GM18517 (cell line): Measurements from ENCODE around the gene WFDC8.
"Not testable (repeated sequence)": the region's sequence is repeated elsewhere in the genome, so short reads cannot be mapped to it uniquely, and the experiment has no call there.

Experiments used
- ATAC-seq: cut with Tn5 transposase; IDR thresholded peaks from one replicate; pipeline ENCODE4 v1.9.1; 2021; ENCODE audit warnings: mild to moderate bottlenecking, moderate library complexity; ENCODE audit not compliant: unreplicated experiment

WFDC8 gene

DNA sequence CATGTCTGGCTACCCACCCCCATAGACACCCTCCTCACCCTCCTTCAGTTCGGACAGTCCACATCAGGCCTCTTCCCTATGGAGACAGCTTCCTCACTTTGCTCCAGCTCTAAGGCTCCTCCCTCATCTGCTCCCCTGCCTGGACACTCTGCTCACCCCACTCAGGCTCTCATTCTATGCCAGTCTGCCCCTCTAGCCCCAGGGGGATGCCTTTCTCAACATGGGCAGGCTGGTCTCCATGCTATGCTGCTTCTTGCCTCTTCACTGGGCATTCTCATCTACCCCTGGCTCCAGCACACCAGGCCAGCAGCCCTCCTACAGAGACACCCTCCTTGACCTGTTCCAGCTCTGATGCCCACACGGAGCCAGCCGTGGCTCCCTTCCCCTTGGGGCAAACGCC lies at the start of gene WFDC8:
Gene WFDC8 (minus strand): TSS at position 101 of the 400 bp plus-strand sequence. CDS start 37 bp downstream, at position 64.
- no peak for ATAC-seq

DNA sequence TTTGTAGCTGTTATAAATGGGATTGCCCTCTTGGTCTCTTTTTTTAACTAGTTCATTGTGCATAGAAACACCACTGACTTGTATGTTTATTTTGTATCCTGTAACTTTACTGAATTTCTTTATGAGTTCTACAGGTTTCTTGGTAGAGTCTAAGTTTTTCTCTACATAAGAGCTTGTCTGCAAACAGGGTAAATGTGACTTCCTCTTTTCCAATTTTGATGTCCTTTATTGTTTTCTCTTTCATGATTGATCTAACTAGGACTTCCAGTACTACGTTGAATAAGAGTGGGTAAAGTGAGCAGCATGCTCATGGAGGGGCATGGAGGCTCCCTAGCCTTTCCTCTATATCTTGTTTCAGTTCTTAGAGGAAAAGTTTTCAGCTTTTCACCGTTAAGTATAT lies 47.5 kb upstream of the WFDC8 start:
- ATAC-seq = no peak

DNA sequence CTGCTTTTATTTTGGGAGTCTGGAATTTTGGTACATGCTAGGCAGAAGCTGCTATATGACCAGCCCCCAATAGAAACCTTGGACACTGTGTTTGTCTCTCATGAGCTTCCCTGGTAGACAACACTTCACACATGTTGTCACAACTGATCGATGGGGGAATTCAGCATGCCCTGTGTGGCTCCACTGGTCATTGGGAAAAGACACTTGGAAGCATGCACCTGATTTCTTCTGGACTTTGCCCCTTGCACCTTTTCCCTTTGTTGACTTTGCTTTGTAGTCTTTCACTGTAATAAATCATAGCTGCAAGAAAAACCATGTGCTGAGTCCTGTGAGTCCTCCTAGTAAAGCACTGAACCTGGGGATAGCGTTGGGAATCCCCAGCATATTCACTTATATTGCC lies 42.5 kb upstream of the WFDC8 start:
- ATAC-seq = no peak

DNA sequence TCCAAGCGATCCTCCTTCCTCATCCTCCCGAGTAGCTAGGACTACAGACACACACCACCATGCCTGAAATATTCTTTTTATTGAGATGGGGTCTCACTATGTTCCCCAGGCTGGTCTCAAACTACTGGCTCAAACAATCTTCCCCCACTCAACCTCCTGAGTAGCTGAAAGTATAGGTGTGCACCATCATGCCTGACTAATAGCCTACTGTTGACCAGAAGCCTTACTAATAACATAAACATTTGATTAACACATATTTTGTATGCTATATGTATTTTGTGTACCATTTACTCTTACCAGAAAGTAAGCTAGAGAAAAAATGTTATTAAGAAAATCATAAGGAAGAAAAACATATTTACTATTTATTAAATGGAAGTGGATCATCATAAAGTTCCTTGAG lies 38.5 kb upstream of the WFDC8 start:
- ATAC-seq = no peak

DNA sequence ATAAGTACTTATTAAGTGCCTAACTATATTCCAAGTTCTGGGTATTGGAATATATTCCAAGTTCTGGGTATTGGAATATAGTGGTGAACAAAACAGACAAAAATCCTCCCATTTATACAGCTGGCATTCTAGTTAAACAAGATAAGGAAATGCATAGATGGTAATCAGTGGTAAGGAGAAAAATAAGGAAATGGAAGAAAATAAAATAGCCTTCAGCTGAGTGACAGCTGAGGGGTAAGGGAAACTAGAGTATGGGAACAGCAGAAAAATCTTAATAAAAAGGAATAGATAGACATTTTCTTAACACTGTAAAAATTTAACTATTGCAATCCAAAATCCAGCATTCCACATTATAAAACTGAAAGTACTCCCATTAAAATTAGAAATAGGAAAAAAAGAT lies 33.2 kb upstream of the WFDC8 start:
- ATAC-seq = no peak

DNA sequence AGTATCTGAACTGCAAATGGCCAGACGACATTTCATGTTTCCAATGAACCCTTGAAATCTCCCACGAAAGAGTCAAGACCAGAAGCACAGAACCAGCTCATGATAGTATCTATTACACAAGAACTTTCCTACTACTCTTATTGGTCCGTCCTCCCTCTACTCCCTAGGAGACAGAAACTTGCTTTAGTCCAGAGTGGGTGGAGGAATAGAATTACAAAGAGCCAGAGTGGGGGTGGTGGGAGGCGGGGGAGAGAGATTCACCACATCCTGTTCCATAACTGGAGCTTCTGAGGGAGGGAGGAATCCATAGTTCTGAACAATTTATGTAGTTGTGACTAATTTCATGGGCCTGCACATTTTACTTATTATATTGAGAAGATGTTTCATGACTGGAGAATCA lies 32.0 kb upstream of the WFDC8 start:
- ATAC-seq = no peak

DNA sequence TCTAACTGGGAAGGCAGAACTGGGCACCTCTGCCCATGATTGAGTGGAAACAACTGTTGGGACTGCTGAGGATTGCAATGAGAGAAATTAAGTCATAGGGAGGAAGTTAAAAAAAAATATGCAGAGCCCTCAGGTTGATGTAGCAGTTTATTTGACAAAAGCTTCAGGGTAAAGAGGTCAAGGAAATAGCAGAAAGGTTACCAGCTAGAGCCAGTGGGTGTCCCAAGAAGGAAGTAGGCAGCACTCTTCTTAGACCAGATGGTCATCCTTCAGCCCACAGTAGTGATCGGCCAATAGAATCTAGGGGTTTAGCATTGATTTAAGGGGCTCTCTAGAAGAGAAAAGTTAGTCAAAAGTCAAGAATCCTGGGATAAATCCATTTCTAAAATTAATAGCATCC lies 28.7 kb upstream of the WFDC8 start:
- no peak for ATAC-seq

DNA sequence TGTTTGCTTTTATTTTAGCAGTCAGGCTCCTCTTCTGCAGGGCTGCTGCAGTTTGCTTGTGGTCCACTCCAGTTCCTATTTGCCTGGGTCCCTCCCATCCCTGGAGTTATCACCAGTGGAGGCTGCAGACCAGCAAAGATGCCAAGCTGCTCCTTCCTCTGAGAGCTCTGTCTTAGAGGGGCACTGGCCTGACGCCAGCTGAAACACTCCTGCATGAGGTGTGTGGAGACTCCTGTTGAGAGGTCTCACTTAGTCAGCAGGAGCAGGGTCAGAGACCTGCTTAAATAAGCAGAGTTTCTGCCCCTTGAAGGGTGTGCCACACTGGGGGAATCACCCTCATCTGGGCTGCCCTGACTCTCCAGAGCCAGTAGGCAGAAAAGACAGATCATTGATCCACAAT lies 16.2 kb upstream of the WFDC8 start:
- ATAC-seq = no peak

DNA sequence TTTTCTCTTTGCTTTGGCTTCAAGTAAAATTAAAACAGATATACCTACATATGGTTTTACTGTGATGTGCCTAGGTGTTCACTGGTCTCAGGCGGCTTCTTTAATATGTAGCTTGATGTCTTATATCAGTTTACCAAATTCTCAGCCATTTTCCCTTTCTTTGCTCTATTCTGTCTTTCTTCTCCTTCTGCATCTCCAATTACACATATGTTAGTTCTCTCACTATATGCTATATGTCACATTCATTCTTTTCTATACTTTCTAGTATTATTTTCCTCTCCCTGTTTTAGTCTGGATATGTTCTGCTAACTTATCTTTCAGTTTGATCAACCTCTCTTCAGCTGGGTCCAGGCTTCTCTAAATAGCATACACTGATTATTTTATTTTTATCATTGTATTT lies 14.4 kb upstream of the WFDC8 start:
- no peak for ATAC-seq

DNA sequence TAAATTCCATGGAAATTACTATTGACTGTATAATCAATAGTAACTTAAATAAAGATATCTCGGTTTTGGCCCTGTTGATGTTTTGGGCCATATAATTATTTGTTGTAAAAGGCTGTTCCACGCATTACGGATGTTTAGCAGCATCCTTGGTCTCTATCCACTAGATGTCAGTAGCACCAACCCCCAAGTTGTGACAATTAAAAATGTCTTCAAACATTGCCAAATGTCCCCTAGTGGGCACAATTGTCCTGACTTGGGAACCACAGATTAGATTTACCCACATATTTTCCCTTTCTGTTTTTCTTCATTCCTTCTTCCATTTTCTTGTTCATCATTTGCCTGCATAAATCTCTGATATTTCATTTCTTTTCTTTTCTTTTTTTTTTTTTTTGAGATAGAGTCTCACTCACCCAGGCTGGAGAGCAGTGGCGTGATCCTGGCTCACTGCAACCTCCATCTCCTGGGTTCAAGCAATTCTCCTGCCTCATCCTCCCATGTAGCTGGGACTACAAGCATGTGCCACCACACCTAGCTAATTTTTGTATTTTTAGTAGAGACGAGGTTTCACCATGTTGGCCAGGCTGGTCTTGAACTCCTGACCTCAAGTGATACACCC lies 13.6 kb upstream of the WFDC8 start:
- no peak for ATAC-seq

DNA sequence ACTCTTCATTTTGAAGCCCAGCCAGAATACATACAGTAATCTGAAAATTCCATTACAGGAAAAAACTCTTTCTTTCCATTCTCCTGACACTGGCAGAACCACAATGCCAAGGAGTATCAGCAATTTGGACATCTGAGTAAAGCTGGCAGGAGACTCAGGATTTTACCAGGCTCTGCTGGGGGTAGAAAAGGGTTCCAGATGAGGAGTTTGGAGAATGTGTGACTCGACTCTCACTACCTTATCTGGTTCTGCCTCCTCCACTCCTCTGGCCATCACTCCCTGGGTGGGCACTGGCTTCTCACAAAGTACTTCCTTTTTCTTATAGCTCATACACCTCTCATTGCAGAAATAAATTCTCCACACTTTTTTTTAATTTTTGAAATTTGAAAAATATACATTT lies 10.6 kb upstream of the WFDC8 start:
- no peak for ATAC-seq

DNA sequence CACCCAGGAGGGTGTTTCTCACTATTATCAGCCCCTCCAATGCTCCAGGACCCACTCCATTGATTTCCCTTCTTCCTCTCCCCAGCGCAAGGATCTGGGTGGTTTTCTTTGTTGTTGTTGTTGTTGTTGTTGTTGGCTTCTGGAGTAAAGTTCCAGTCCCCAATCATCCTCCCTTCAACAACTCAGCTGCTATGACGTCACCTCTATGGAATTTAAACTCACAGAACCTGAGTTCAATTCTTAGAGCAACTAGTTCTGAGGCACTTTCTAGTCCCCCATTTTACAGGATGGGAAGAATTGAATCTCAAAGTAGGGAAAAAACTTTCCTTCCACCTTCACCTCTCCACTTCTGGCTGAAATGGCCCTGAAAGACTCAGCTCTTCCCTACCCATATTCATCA lies 9.7 kb upstream of the WFDC8 start:
- ATAC-seq = no peak

DNA sequence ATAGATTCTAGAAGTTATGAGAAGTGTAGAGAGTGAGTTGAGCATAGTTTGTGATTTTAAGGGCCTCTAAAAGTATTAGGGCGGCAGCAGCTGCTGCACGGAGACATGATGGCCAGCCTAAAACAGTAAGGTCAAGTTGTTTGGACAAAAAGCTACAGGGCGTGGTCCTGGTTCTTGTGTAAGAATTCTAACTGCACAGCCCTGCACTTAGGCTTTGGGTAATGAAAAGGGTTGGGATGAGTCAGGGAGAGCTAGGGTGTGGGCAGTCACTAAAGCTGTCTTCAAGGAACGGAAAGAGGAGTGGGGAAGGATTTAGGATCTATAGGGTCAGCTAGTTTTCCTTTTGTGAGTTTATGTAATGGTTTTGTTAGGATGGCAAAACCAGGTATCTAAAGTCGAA lies 6.9 kb upstream of the WFDC8 start:
- ATAC-seq = not testable (repeated sequence)

DNA sequence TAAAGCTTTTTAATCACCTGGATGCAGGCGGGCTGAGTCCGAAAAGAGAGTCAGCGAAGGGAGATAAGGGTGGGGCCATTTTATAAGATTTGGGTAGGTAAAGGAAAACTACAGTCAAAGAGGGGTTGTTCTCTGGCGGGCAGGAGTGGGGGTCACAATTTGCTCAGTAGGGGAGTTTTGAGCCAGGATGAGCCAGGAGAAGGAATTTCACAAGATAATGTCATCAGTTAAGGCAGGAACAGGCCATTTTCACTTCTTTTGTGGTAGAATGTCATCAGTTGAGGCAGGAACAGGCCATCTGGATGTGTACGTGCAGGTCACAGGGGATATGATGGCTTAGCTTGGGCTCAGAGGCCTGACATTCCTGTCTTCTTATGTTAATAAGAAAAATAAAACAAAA lies 5.2 kb upstream of the WFDC8 start:
- ATAC-seq = not testable (repeated sequence)

DNA sequence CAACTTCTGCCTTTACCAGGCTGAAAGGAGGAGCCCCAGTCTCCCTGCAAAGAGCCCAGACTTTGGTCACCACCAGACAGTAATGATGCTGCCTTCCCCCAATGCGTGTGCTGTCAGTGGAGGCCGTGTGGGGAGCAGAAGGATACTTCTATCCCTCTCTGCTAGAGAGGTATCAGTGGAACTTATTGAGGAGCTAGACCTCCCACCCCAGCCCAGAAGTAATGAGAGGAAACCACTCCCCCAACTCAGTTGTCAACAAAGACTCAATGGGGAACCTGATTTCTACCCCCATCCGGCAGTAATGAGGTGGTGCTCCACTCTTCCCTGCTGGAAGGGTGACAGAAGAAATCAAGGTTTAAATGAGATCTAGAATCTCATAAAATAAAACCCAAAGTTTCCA lies 4.4 kb upstream of the WFDC8 start:
- no peak for ATAC-seq

DNA sequence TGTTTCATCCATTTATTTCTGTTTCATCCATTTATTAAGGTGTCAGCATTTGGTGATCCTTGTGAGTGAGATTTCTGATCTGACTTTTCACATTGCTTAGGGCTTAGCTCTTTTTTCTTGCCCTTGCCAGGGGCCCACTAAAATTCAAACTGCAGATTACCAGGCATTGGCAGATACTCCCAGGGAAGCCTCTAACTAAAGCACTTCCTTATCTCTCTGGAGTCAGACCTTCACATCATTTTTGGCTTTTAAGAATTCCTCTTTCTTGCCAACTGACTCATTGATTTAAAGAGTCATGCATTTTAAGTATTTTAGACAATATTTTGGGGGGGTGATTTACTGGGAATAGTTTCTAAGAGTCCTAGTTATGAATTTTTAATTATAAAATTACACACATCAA lies 2.6 kb upstream of the WFDC8 start:
- no peak for ATAC-seq

DNA sequence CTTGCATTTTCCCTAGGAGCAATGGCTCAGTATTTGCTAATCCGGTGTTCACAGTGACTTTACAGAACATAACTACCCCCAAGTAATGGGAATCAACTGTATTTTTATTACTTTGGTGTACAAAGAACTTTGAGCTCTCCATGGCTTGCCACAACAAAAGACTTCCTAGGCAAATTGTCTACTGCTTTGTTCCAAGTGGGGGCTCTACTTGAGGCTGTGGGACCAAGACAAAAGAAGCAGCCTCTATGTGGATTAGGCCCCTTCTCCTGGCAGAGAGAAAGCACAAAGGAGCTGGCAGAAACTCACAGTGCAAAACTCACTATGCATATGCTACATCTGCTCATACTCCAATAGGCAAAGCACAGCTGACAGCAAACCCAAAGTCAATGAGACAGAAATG lies 853 bp downstream of the WFDC8 start:
- ATAC-seq = no peak

DNA sequence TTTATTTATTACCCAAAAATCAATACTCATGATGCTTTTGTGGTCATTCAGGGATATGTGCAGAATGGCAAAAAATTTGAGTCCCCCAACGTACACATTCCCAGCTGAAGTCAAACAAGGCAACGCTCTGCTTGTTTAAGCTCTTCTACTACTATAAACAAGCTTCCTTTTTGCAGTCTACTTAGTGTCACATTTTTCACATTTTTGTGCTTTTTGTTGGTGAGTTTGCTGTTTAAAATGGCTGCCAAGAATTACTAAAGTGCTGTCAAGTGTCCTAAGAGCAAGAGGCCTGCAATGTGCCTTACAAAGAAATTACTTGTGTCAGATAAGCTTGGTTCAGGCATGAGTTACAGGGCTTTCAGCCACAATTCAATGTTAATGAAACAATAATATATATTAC lies 2.1 kb downstream of the WFDC8 start:
- ATAC-seq = no peak

DNA sequence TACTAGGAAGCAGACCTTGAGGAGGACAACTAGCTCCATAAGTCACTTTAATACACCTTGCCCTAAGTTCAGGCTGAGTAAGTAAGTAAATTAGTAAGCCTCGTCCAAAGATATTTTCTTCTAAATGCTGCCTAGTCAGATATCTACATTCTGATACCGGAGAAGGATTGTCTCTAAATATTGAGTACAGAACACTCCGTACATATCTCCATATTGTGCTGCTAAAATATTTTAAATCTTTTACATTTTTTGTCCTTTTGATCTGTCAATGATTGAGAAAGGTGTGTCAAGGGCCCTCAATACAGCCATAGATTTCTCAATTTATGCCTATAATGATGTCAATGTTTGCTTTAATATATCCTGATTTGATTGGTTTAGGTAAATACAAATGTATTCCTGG lies 3.2 kb downstream of the WFDC8 start:
- ATAC-seq = no peak

DNA sequence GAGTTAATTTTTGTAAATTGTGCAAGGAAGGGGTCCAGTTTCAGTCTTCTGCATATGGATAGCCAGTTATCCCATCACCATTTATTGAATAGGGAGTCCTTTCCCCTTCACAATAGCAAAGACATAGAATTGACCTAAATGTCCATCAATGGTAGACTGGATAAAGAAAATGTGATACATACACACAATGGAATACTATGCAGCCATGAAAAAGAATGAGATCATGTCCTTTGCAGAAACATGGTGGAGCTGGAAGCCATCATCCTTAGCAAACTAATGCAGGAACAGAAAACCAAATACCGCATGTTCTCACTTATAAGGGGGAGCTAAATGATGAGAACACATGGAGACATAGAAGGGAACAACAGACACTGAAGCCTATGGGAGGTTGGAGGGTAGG lies 9.4 kb downstream of the WFDC8 start:
- ATAC-seq = not testable (repeated sequence)

DNA sequence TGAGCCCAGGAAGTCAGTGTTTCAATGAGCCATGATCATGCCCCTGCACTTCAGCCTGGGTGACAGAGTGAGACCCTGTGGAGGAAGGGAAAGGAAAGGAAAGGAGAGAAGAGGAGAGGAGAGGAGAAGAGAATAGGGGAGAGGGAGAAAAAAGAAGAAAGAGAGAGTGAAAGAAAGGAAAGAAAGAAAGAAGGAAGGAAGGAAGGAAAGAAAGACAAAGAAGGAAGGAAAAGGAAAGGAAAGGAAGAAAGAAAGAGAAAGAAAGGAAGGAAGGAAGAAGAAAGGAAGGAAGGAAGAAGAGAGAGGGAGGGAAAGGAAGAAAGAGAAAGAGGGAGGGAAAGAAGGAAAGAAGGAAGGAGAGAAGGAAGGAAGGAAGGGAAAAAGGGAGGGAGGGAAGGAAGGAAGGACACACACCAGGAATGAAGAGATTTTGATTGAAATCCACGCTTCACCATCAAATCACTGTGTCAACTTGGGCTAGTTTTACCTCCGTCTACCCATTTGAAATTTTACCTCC lies 14.3 kb downstream of the WFDC8 start:
- no peak for ATAC-seq

DNA sequence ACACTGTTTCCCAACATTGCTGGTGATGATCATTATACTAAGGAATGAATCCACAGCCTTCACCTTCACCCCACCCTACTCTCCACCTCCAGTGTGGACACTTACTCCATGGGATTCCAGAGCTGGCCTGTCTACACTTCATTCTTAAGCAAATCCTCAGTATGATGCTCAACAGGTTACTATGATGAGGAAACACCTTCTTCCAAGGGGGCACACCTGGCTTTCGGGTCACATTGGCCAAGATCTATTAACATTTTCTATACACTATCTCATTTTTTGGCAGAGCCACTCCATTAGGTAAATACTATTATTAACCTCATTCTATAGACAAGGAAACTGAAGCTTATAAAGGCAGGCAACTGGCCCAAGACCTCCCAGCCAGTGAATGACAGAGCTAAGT lies 23.9 kb downstream of the WFDC8 start:
- ATAC-seq = no peak

DNA sequence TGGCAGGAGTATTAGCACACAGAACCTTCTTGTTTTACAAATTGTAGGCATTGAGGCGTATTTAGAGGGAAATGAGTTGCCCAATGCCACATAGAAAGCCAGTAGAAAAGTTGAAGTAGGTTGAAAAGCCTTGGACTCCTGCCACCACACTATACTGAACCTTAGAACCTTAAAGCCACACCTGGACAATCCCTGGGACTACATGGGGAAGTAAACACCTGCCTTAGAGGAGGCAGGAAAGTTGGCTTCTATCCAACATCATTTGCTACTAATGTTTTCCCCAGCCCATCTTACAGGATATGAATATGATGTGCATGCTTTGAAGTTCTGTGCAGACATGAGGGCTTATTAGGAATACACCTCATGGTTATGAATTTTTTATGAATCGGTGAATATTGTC lies 26.6 kb downstream of the WFDC8 start:
- ATAC-seq = no peak
